GM12872 (cell line): ENCODE data around the gene KHDRBS2.

ENCODE experiments used
- TF ChIP-seq, protein P1 (sequence below): IDR thresholded peaks from 3 replicates; pipeline ENCODE4 v1.5.1; 2011; ENCODE audit warnings: low read depth, mild to moderate bottlenecking, low read length, moderate library complexity; ENCODE audit not compliant: insufficient read depth

The KHDRBS2 gene

DNA sequence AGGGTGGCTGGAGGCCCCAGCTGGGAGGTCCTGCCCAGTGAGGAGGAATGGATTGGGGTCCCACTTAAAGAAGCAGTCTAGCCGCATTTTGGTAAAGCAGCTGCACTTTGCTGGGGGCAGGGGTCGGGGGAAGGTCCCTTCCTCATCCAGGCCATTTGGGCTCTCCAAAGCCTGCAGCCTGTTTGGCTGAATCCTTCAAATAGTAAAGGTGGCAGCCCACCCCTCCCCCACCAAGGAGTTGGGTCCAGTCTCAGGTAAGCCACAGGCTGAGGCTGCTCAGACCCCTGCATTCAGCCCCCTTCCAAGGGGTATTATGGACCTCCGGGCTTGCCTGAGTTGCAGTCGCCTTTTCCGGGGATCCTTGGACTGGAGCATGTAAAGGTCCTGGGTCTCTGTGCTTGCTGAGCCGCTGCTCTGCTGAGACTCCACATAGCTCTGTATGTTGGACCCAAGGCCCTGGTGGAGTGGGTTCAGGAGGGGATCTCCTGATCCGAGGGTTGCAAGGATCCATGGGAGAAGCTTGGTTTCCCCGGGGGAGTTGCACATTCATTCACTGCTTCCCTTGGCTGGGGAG, 417.4 kb downstream of the KHDRBS2 start:
- TF ChIP-seq, protein P1, sequence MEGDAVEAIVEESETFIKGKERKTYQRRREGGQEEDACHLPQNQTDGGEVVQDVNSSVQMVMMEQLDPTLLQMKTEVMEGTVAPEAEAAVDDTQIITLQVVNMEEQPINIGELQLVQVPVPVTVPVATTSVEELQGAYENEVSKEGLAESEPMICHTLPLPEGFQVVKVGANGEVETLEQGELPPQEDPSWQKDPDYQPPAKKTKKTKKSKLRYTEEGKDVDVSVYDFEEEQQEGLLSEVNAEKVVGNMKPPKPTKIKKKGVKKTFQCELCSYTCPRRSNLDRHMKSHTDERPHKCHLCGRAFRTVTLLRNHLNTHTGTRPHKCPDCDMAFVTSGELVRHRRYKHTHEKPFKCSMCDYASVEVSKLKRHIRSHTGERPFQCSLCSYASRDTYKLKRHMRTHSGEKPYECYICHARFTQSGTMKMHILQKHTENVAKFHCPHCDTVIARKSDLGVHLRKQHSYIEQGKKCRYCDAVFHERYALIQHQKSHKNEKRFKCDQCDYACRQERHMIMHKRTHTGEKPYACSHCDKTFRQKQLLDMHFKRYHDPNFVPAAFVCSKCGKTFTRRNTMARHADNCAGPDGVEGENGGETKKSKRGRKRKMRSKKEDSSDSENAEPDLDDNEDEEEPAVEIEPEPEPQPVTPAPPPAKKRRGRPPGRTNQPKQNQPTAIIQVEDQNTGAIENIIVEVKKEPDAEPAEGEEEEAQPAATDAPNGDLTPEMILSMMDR: no peak

DNA sequence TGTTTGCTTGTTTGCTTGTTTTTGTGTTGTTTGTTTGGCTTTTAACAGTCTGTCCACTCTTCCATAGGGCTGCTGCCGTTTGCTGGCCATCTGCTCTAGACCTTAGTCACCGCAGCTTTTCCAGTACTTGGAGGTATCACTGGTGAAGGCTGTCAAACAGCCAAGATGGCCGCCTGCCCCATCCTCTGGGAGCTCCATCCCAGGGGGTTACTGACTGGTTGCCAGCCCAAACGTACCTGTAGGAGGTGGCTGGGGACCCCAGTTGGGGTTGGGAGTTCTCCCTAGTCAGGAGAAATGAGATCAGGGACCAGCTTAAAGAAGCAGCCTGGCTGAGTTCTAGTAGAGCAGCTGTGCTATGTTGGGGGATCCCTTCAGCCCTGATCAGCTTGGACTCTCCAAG, 418.4 kb downstream of the KHDRBS2 start:
- TF ChIP-seq, protein P1: no peak

DNA sequence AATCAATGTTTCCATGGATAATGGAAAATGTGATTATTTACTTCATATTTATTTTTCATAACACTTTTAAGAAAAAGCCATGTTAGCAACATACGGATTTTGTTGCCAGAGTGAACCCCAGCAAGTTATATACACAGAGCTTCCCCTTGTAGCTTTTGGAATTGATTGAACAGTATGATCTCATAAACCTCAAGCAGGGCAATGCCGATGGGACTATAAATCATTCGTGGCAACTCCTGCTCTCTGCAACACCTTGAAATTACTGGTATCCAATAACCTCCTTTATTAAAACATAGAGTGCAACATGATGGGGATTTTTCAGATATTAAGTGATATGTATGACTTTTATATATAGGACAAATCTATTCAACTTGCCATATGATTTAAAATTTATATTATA, 428.5 kb downstream of the KHDRBS2 start:
- TF ChIP-seq, protein P1: no peak

DNA sequence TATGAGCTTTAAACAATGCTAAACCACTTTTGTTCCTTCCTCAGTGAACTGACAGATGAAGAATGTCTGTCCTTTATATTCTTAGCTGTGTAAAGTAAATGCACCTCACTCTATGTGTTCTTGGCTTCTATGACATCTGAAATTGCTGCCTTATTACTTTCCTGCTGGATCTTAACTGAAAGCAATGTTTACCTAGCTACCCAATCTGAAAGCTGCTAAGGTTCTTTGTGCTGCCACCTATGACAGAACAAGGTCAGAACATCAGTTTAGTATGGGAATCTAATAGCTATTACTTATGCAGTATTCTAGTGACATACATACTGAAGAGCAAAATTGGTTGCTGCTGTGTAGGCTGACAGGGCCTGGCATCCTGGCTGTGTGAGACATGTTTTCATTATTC, 444.1 kb downstream of the KHDRBS2 start:
- TF ChIP-seq, protein P1: no peak

DNA sequence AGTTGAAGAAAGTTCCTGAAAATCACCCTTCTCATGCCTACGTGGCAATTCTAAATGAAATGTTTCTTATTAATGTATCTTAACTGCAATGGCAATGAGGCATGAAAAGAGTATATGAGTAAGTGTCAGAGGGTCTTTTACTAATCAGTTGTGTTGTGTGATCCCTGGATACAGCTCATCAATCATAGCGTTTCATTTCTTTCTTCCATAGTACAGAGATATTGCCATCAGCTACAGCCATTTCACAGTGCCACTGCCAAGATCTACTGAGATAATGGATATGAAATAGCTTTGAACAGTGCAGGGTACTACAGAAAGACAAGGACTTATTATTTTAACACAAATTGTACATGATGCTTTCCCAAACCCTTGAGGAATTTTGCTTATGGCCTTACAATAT, 450.8 kb downstream of the KHDRBS2 start:
- TF ChIP-seq, protein P1: no peak

DNA sequence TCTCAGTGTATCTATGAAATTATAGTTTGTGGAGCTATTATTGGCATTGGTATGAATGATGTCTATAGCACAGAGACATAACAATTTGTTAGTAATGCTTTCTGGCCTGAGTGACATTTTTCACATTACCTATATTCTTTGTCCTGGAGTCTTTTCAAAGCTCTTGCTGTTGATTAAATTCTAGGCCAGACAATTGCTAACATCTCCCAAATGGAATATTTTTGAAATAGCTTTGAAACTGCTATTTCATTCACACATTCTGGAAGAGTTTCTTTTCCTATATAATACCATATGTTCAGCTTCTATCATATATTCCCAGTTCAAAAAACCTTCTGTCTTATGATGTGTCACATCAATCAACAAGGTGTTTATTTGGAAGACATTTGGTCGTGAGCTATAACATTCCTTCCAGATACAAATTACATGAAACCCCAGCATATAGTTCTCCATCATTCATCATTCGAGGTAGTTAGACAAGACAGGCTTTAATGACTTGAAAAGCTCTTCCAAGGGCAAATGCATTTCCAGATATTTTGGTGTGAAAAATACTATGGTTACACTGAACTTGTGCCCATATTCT, 452.8 kb downstream of the KHDRBS2 start:
- TF ChIP-seq, protein P1: no peak

DNA sequence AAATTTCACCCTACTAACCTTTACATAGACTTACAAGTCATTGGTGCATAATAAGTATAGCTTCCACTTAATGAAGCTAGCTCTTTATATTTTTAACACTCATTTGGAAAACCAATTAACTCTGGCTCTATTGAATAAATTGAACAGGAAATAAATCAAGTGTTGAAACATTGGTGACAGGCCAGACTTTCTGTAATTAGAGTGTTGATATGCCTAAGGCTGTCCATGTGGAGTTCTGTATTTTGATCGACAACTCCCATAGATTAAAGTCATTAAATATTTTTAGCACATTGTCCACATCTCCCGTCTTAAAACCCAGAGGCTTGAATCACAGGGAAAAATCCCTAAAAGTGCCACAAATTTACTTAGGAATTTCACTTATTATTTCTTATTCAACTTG, 468.3 kb downstream of the KHDRBS2 start:
- TF ChIP-seq, protein P1: no peak

DNA sequence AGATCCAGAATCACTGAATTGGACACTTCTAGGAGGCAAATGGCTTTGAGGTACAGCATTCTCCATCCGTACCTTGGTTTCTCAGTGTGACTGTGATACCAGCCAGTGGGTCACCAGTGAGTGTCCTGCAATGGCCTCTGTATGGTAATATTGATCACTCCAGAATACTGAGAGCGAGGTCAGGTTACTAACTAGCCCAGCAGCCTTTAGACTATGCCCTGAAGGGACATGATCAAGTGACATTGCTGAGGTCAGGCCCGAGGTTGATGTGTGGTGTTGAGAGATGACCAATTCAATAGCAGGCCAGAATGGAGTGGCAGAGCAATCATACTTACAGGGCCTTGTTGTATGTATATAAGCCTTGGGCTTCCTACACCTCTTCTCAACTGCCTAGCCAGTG, 476.0 kb downstream of the KHDRBS2 start:
- TF ChIP-seq, protein P1: no peak
